Suprapubic skin (tissue), 4 donors: ENCODE measurements around the gene APH1B. TPM values are rescaled to one million over a fixed set of nuclear protein-coding genes. Genes with fewer than 3 reads are reported as not detected.

Experiments
- DNase-seq, 2 donors: peaks; one replicate each; pipeline ENCODE4 v3.0.0-alpha.2; 2019; ENCODE audit warnings: low spot score in 2 of 2
- H3K27ac ChIP-seq: fragments of 200-600 bp; sonication (generic); one replicate; pipeline ENCODE4 v1.5.1; 2019
- H3K27me3 ChIP-seq: fragments of 200-600 bp; sonication (generic); one replicate; pipeline ENCODE4 v1.5.1; 2019
- H3K36me3 ChIP-seq: fragments of 200-600 bp; sonication (generic); one replicate; pipeline ENCODE4 v1.5.1; 2019
- H3K4me1 ChIP-seq: fragments of 200-600 bp; sonication (generic); one replicate; pipeline ENCODE4 v1.5.1; 2019
- H3K4me3 ChIP-seq: fragments of 200-600 bp; sonication (generic); one replicate; pipeline ENCODE4 v1.5.1; 2019; ENCODE audit warnings: mild to moderate bottlenecking
- H3K9me3 ChIP-seq: fragments of 200-600 bp; sonication (generic); one replicate; pipeline ENCODE4 v1.5.1; 2019
- EP300 ChIP-seq: sonication (generic); formaldehyde crosslinking; IDR thresholded peaks from one replicate; pipeline ENCODE4 v1.6.1; 2017; ENCODE audit warnings: antibody characterized with exemption
- POLR2A ChIP-seq, 2 donors: fragments of 450-650 bp; IDR thresholded peaks; one replicate each; pipeline ENCODE4 v1.6.1; 2017; ENCODE audit warnings: antibody characterized with exemption in 2 of 2, mild to moderate bottlenecking in 2 of 2, moderate library complexity in 2 of 2
- POLR2AphosphoS5 ChIP-seq, 3 donors: sonication (generic); formaldehyde crosslinking; IDR thresholded peaks; one replicate each; pipeline ENCODE4 v1.6.1; 2017; ENCODE audit warnings: antibody characterized with exemption in 3 of 3
- WGBS: methylation state at CpG from one replicate; pipeline ENCODE4 v1.1.5; 2018; 5-methylcytosine and 5-hydroxymethylcytosine counted together
- total RNA-seq, 4 donors: library from RNA; depleted of rRNA; stranded (reverse); fragments of >200 nt; gene quantifications; one replicate each; pipeline ENCODE4 v1.1.0, GENCODE V29; 2016
- TF ChIP-seq, protein P1 (sequence below), 2 donors: fragments of 200-600 bp in 1 of 2; fragments of 450-650 bp in 1 of 2; sonication (generic) in 1 of 2; IDR thresholded peaks; one replicate each; pipeline ENCODE4 v1.5.1; 2016 to 2019; ENCODE audit warnings: antibody characterized with exemption in 2 of 2, mild to moderate bottlenecking in 1 of 2, moderate library complexity in 1 of 2

The APH1B gene
- total RNA-seq, 4 donors from 2014 or later, result 4.5 to 12.1 (median 7.1) TPM

DNA sequence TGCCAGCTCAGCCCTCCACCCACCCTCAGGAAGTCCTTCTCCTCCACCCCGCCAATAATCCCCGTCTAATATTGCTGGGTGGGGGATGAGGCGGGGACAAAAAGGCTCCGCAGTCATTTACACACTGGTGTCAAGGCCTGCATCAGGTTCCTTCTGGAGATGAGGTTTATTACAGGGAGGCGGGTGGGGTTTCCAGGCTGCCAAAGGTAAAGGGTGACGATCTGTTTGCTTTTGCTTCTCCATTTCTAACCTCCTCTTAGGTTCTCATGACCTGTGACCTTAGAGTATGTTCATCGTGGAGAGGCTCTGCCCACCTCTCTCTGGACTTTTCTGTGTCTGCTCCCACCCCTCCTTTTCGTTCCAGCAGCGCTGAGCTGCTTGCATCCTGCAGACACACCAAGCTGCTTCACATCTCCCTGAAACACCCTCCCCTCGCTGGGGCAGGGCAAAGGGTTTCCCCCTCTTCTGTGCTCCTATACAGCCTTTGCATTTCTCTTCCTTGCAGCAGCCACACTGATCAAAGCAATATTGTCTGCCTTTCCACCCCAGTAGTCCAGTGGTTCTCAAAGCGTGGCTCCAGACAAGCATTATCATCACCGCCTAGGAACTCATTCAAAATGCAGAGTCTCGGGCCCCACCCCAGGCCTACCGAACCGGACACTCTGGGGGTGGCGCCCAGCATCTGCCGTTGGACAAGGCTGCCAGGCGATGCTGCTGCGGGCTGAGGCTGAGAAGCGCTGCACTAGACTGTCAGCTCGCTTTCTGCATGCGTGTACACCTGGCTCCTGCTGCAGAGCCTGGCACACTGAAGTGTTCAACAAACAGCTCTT is 77.6 kb downstream of the APH1B start:
- Histone ChIP-seq H3K27ac (peak overlapping the region; percentile 30), H3K36me3 (no peaks in the 10 kb centered on the region), H3K4me1 (peaks cover 54% of the 10 kb centered on the region), H3K27me3 (no peaks in the 10 kb centered on the region), H3K9me3 (no peaks in the 10 kb centered on the region), H3K4me3 (no peak overlapping the region)
- TF ChIP-seq, protein P1, sequence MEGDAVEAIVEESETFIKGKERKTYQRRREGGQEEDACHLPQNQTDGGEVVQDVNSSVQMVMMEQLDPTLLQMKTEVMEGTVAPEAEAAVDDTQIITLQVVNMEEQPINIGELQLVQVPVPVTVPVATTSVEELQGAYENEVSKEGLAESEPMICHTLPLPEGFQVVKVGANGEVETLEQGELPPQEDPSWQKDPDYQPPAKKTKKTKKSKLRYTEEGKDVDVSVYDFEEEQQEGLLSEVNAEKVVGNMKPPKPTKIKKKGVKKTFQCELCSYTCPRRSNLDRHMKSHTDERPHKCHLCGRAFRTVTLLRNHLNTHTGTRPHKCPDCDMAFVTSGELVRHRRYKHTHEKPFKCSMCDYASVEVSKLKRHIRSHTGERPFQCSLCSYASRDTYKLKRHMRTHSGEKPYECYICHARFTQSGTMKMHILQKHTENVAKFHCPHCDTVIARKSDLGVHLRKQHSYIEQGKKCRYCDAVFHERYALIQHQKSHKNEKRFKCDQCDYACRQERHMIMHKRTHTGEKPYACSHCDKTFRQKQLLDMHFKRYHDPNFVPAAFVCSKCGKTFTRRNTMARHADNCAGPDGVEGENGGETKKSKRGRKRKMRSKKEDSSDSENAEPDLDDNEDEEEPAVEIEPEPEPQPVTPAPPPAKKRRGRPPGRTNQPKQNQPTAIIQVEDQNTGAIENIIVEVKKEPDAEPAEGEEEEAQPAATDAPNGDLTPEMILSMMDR (IDR thresholded peaks at IDR 0.05), result no peak
- TF ChIP-seq POLR2AphosphoS5 (IDR thresholded peaks at IDR 0.05) (no peak), EP300 (no peak), POLR2A (IDR thresholded peaks at IDR 0.05) (no peak)
- 67% methylated on average over 22 of the region's 22 CpGs for WGBS
- DNase-seq, result no peak

DNA sequence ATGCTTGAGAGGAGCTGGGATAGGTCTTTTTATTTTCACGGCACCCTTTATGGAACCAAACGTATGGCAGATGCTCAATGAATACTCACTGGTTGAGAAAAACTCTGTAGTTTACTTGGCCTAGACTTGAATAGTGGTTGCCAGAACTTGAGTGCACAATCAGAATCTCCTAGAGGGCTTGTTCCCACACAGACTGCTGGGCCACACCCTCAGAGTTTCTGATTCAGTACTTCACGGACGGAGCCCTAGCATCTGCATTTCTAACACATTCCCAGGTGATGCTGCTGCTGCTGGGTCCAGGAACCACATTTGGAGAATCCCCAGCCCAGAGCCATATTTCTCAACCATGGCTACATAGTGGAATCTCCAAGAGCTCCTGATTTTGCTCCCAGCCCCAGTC is 79.7 kb downstream of the APH1B start:
- Histone ChIP-seq H3K4me1 (peaks cover 40% of the 10 kb centered on the region), H3K27ac (peak overlapping the region; percentile 53)
- 41% methylated on average over 4 of the region's 4 CpGs for WGBS

DNA sequence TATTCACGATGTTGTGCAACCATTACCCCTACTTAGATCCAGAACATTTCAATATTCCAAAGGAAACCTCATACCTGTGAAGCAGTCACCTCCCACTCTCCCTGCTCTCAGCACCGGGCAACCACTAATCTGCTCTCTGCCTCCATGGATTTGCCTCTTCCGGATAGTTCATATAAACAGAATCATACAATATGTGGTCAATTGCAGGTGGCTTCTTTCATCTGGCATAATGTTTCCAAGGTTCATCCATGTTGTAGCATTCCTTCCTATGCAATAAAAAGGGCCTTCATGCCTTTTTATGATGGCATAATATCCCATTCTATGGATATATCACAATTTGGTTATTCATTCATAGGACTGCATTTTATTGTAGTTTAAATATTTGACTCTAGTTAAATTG is 80.3 kb downstream of the APH1B start:
- TF ChIP-seq, protein P1 (IDR thresholded peaks at IDR 0.05), result no peak
- TF ChIP-seq POLR2AphosphoS5 (IDR thresholded peaks at IDR 0.05) (no peak), POLR2A (IDR thresholded peaks at IDR 0.05) (no peak)
- WGBS, result 64% methylated on average over 3 of the region's 3 CpGs
- Histone ChIP-seq H3K36me3 (no peaks in the 10 kb centered on the region), H3K9me3 (no peaks in the 10 kb centered on the region), H3K4me1 (peaks cover 38% of the 10 kb centered on the region), H3K4me3 (no peak overlapping the region), H3K27me3 (no peaks in the 10 kb centered on the region), H3K27ac (peak overlapping the region; percentile 53)
- no peak for DNase-seq

More for the DNA sequence above, 79.7 kb downstream of the APH1B start:
- no peak for DNase-seq
- H3K27me3 ChIP-seq, result no peaks in the 10 kb centered on the region
- no peak overlapping the region for H3K4me3 ChIP-seq
- H3K9me3 ChIP-seq, result no peaks in the 10 kb centered on the region
- TF ChIP-seq EP300 (no peak), POLR2AphosphoS5 (IDR thresholded peaks at IDR 0.05) (no peak), POLR2A (IDR thresholded peaks at IDR 0.05) (no peak)
- TF ChIP-seq, protein P1 (IDR thresholded peaks at IDR 0.05), result no peak
- H3K36me3 ChIP-seq, result no peaks in the 10 kb centered on the region

DNA sequence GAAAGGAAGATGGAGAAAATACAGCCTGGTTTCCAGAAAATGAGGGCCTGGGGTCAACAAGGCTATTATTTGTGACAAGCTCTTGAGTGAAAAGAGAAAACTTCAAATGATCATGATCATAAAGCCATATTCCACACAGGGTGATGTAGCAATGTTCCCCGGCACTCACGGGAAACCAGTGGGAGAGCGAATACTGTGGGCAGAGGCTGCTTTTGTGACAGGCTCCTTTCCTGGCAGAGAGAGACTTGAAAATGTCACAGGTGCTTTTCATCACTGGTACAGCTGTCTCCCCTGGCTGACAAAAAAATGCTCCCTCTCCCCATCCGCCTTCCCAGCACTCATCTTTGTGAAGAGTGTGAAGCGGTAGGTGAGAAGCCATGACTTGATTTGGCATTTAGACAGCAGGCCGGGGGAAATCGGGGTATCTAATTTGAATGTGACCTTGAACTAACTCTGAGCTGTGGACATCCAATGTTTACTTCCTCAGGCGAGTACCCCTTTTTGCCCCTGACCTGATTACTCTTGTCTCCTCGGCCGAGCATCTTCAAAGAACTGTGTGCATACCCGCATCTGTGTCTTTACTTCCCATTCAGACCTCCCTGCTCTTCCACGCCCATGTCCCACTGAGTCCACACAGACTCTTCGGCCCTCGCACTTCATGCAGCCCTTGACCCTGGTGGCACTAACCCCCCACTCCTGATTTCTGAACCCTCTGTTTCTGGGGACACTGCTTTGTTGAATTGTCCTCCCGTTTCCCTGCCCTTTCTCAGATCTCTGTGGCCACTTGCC is 81.0 kb downstream of the APH1B start:
- WGBS, result 80% methylated on average over 15 of the region's 15 CpGs
- Histone ChIP-seq H3K27me3 (no peaks in the 10 kb centered on the region), H3K36me3 (no peaks in the 10 kb centered on the region), H3K4me3 (no peak overlapping the region), H3K9me3 (no peaks in the 10 kb centered on the region), H3K27ac (no peak overlapping the region), H3K4me1 (peaks cover 35% of the 10 kb centered on the region)
- TF ChIP-seq POLR2AphosphoS5 (IDR thresholded peaks at IDR 0.05) (no peak), POLR2A (IDR thresholded peaks at IDR 0.05) (no peak), EP300 (no peak)
- TF ChIP-seq, protein P1 (IDR thresholded peaks at IDR 0.05), result no peak
- no peak for DNase-seq

Other genes with a start within 250 kb of the APH1B start
- gene TPM1, start 234.9 kb upstream of the APH1B start, total RNA-seq, result 100 to 1,000 TPM in 3 of 4 donors, 10 to 100 TPM in 1; 85.4 to 182 (median 127) TPM
- gene LACTB, start 155.7 kb upstream of the APH1B start, total RNA-seq, result 10 to 100 TPM; 11.3 to 15.9 (median 12.6) TPM
- 10 to 100 TPM; 47.8 to 94.9 (median 51.5) TPM for gene RPS27L, start 120.1 kb upstream of the APH1B start, total RNA-seq
- gene RAB8B, start 88.0 kb upstream of the APH1B start, total RNA-seq, result 10 to 100 TPM; 11.0 to 12.9 (median 12.5) TPM
- gene CA12, start 104.2 kb downstream of the APH1B start, total RNA-seq, result 100 to 1,000 TPM; 292 to 338 (median 317) TPM
- gene USP3, start 227.0 kb downstream of the APH1B start, total RNA-seq, result 100 to 1,000 TPM in 1 of 4 donors, 10 to 100 TPM in 3; 43.2 to 105 (median 48.0) TPM